ENCODE data around the gene ZKSCAN3.

The ZKSCAN3 gene

GRCh38 chr6:28345201-28345600 lies 4.5 kb upstream of the ZKSCAN3 start:
- FAIRE-seq (no peak), DNase-seq (ENCODE audit: insufficient read length, low spot score) (no peak)
- TF ChIP-seq CTCF (IDR thresholded peaks at IDR 0.05; ENCODE audit: insufficient read depth, missing control alignments), result no peak

GRCh38 chr6:28347119-28347518 lies 2.6 kb upstream of the ZKSCAN3 start:
- no peak for DNase-seq (ENCODE audit: insufficient read length, low spot score)
- TF ChIP-seq CTCF (IDR thresholded peaks at IDR 0.05; ENCODE audit: insufficient read depth, missing control alignments), result no peak

GRCh38 chr6:28349344-28349891 lies 329 bp upstream of the ZKSCAN3 start:
- FAIRE-seq (no peak), DNase-seq (ENCODE audit: insufficient read length, low spot score) (no peak)
- TF ChIP-seq CTCF (IDR thresholded peaks at IDR 0.05; ENCODE audit: insufficient read depth, missing control alignments), result no peak

More at GRCh38 chr6:28347119-28347518, 2.6 kb upstream of the ZKSCAN3 start:
- no peak for FAIRE-seq

GRCh38 chr6:28351087-28351486 lies 1.3 kb downstream of the ZKSCAN3 start:
- no peak for DNase-seq (ENCODE audit: insufficient read length, low spot score)
- TF ChIP-seq CTCF (IDR thresholded peaks at IDR 0.05; ENCODE audit: insufficient read depth, missing control alignments), result no peak
- no peak for FAIRE-seq

GRCh38 chr6:28351493-28351925 lies 1.8 kb downstream of the ZKSCAN3 start:
- TF ChIP-seq CTCF (IDR thresholded peaks at IDR 0.05; ENCODE audit: insufficient read depth, missing control alignments), result no peak
- DNase-seq (ENCODE audit: insufficient read length, low spot score), result no peak
- no peak for FAIRE-seq

GRCh38 chr6:28353356-28353755 lies 3.6 kb downstream of the ZKSCAN3 start:
- FAIRE-seq (no peak), DNase-seq (ENCODE audit: insufficient read length, low spot score) (no peak)
- TF ChIP-seq CTCF (IDR thresholded peaks at IDR 0.05; ENCODE audit: insufficient read depth, missing control alignments), result no peak

- TF ChIP-seq CTCF (IDR thresholded peaks at IDR 0.05; ENCODE audit: insufficient read depth, missing control alignments), result no peak
- DNase-seq (ENCODE audit: insufficient read length, low spot score) (no peak), FAIRE-seq (no peak)
Observed at GRCh38 chr6:28353981-28354676, 4.4 kb downstream of the ZKSCAN3 start.
